Islet of Langerhans (tissue), 1 donor: ENCODE data around the gene USP54.
A peak's percentile ranks its signal among the peaks of the same experiment; 100 is the strongest.
"Not testable (repeated sequence)": the region's sequence is repeated elsewhere in the genome, so short reads cannot be mapped to it uniquely, and the experiment has no call there.

Experiments used
- FAIRE-seq: peaks from one replicate; lab custom pipeline; 2011; peaks lifted over from hg19 to GRCh38; lab: Jason Lieb, UNC

Gene USP54, protein sequence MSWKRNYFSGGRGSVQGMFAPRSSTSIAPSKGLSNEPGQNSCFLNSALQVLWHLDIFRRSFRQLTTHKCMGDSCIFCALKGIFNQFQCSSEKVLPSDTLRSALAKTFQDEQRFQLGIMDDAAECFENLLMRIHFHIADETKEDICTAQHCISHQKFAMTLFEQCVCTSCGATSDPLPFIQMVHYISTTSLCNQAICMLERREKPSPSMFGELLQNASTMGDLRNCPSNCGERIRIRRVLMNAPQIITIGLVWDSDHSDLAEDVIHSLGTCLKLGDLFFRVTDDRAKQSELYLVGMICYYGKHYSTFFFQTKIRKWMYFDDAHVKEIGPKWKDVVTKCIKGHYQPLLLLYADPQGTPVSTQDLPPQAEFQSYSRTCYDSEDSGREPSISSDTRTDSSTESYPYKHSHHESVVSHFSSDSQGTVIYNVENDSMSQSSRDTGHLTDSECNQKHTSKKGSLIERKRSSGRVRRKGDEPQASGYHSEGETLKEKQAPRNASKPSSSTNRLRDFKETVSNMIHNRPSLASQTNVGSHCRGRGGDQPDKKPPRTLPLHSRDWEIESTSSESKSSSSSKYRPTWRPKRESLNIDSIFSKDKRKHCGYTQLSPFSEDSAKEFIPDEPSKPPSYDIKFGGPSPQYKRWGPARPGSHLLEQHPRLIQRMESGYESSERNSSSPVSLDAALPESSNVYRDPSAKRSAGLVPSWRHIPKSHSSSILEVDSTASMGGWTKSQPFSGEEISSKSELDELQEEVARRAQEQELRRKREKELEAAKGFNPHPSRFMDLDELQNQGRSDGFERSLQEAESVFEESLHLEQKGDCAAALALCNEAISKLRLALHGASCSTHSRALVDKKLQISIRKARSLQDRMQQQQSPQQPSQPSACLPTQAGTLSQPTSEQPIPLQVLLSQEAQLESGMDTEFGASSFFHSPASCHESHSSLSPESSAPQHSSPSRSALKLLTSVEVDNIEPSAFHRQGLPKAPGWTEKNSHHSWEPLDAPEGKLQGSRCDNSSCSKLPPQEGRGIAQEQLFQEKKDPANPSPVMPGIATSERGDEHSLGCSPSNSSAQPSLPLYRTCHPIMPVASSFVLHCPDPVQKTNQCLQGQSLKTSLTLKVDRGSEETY (N-terminal part only)

GRCh38 chr10:73590881-73591799 is at the start of gene USP54:
TSS of gene USP54 (minus strand) at chr10:73591342. CDS start at chr10:73575658, 15,684 bp downstream.
- FAIRE-seq = peak; percentile 62

DNA sequence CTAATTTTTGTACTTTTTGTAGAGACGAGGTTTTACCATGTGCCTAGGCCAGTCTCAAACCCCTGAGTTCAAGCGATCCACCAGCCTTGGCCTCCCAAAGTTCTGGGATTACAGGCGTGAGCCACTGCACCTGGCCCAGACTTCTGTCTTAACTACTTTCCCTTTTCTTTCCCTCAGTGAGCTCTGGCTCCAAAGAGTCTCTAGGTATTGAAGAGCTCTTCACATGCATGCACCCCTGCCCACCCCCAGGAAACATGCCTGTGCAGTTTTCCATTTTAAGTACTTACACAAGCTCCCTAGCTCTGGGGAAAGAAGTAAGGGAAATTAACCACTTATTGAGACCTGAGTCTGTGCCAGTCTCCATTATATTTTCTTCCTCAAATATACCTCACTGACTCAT is 48.1 kb upstream of the USP54 start:
- no peak for FAIRE-seq

DNA sequence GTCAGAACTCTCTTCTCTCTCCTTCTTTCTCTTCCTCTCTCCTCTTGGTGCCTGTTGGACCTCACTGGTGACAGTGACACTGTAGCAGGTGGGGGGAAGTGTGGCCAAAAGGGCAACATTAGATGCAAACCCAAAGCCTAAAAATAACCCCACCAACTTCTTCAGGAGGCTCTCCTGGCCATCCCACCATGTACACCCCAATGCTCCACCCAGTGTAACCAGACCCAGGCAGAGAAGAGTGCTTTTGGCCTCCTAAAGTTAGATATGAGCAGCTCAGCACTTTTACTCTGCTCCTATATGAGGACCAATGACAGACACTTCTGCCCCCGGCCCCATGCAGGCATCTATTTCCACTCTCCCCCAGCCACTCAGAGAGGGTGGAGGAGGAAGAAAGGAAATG is 44.6 kb upstream of the USP54 start:
- no peak for FAIRE-seq

DNA sequence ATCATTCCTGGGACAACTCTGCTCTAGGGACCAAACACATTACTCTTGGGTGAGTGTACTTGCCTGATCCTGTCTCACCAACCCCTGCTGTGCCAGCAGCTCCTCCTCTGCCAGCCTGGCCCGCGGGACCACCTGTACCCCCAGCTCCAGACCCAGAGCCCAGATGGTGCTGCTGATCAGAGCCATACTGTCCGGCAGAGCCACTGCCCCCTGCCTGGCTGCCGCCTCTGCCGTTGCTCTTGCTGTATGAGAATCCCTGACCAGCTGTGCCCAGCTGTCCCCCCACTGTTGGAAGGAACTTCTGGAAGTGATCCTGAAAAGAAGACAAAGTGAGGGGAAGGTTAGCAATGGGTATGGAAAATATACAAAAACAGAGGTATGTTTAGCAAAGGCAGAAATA is 43.3 kb upstream of the USP54 start:
- no peak for FAIRE-seq

DNA sequence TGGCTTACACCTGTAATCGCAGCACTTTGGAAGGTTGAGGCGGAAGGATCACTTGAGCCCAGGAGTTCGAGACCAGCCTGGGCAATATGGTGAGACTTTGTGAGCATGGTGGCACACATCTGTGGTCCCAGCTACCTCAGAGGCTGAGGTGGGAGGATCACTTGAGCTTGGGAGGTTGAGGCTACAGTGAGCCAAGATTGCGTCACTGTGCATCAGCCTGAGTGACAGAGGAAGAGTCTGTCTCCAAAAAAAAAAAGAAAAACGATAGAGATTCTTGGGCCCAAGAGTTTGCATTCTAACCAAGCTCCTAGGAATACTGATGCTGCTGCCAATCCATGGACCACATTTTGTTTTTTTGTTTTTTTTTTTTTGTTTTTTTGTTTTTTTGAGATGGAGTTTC is 38.0 kb upstream of the USP54 start:
- no peak for FAIRE-seq

- FAIRE-seq = no peak
Measured at GRCh38 chr10:73628405-73628804, 37.3 kb upstream of the USP54 start.

DNA sequence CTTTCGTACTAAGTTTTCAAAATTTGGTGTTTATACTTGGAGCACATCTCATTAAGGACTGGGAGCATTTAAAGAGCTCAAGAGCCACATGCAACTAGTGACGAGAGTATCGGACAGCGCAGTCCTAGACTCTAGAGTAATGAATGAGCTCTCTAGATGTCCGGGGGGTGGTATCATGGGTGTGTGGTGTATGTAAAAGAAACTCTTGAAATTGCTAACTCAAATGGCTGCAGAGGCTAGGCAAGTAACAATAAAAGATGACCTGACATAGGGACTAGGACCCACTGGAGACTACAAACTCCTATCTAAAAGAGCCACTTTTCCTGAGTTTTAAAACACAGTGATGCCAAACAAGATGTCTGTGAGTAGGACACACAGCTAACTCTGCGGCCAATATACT is 36.2 kb upstream of the USP54 start:
- FAIRE-seq = no peak

GRCh38 chr10:73625884-73626752 is 35.0 kb upstream of the USP54 start:
- FAIRE-seq = peak; percentile 69

DNA sequence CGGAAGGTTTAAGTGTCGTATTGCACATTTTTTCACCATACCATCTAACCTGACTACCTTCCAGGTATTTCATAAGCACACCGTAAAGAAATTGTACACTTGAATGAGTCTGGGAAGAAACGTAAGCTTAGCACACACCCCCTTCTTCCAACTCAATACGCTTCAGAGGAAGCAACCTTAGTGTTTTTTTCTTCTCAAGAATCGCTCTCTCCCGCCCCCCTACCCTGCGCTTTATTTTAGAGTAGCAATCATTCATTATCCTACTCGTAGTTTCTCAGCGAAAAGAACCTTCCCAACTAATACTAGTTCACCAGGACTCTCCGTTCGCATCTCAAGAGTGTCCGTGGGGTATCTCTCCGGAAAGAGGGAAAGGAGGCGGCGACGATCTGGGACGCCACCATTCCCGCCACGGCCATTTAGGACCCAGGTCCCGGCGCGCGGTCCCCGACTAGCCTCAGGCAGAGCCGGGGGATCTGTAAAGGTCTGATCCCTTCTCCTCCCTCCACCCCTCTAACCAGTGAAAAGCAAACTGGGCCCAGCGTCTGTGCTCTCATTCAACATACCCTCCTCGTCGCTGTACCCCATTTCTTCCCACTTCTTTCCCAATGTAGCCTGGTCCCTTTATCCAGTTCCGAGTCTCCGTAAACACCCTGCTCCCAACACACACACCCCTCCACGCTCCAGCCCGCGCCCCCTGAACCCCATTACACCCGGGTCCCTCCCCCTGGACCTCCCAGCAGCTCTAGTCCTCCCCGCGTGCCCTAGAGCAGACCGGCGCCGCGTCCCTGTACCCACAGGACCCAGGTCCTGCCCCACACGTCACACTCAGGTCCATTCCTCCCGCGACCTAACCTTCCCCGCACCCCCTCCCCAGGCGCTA is 34.1 kb upstream of the USP54 start:
- no peak for FAIRE-seq

- no peak for FAIRE-seq
Measured at GRCh38 chr10:73623056-73623455, 31.9 kb upstream of the USP54 start.

GRCh38 chr10:73620974-73621373 is 29.8 kb upstream of the USP54 start:
- FAIRE-seq = not testable (repeated sequence)

GRCh38 chr10:73617143-73617542 is 26.0 kb upstream of the USP54 start:
- FAIRE-seq = not testable (repeated sequence)

DNA sequence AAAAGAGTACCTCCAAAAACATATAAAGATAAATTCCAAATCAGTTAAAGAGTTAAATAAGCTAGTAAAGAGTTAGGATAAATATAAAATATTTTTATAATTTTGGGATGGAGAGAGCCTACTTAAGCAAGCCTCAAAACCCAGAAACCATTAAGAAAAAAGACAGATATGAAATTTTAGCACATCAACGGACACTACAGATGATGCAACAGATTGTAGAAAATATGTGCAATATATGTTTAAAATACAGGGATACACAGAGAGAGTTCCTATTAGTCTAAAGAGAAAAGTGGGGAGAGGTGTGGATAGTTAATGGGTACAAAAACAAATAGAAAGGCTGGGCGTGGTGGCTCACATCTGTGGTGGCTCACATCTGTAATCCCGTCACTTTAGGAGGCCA is 23.6 kb upstream of the USP54 start:
- FAIRE-seq = no peak

GRCh38 chr10:73609116-73609515 is 18.0 kb upstream of the USP54 start:
- no peak for FAIRE-seq

- FAIRE-seq = peak; percentile 95
Measured at GRCh38 chr10:73601486-73601921, 10.4 kb upstream of the USP54 start.

- FAIRE-seq = no peak
Measured at GRCh38 chr10:73597346-73597745, 6.2 kb upstream of the USP54 start.

- no peak for FAIRE-seq
Measured at GRCh38 chr10:73593812-73594211, 2.7 kb upstream of the USP54 start.

GRCh38 chr10:73593110-73593509 is 2.0 kb upstream of the USP54 start:
- no peak for FAIRE-seq

GRCh38 chr10:73591935-73592699 is 975 bp upstream of the USP54 start:
- FAIRE-seq = no peak
